OCI-LY7 (cell line): Measurements from ENCODE around the gene BACH2. TPM values are rescaled to one million over a fixed set of nuclear protein-coding genes. Genes with fewer than 3 reads are reported as not detected.
"Not testable (repeated sequence)": the region's sequence is repeated elsewhere in the genome, so short reads cannot be mapped to it uniquely, and the experiment has no call there.

Source experiments
- BruUV-seq: library from RNA; stranded (reverse); fragments of 400-500 nt; replicated peaks from 2 replicates; lab custom pipeline; 2021; lab: Mats Ljungman, UMichigan
- CTCF ChIA-PET: fragments of 300-600 bp; sonication (Branson Sonifier 250); formaldehyde crosslinking; loops from one replicate; lab custom pipeline; 2022; ENCODE audit warnings: antibody characterized with exemption; ENCODE audit not compliant: unreplicated experiment; lab: Charles Lee
- POLR2A ChIA-PET: fragments of 300-600 bp; sonication (Branson Sonifier 250); formaldehyde crosslinking; loops from one replicate; lab custom pipeline; 2022; ENCODE audit warnings: antibody characterized with exemption; lab: Charles Lee
- DNase-seq: peaks from one replicate; pipeline ENCODE4 v3.0.0-alpha.2; 2015; ENCODE audit warnings: low spot score
- H2AFZ ChIP-seq: fragments of 200-600 bp; sonication (generic), shearing (Covaris generic); 2 replicates; pipeline ENCODE4 v1.6.1; 2014; ENCODE audit warnings: mild to moderate bottlenecking, antibody characterized with exemption, low read length, moderate library complexity
- H3K27ac ChIP-seq: fragments of 200-600 bp; sonication (generic); 2 replicates; pipeline ENCODE4 v1.5.1; 2014; ENCODE audit warnings: mixed run types, low read depth, mild to moderate bottlenecking, moderate library complexity, low read length, inconsistent platforms; ENCODE audit not compliant: poor library complexity, severe bottlenecking
- H3K36me3 ChIP-seq: fragments of 200-600 bp; sonication (generic); 2 replicates; pipeline ENCODE4 v1.6.1; 2014; ENCODE audit warnings: mild to moderate bottlenecking, antibody characterized with exemption, low read length, moderate library complexity, mixed read lengths; ENCODE audit not compliant: insufficient read depth
- H3K4me1 ChIP-seq: fragments of 200-600 bp; sonication (generic); 2 replicates; pipeline ENCODE4 v1.5.1; 2014; ENCODE audit warnings: mild to moderate bottlenecking, low read length; ENCODE audit not compliant: insufficient read depth, poor library complexity, severe bottlenecking
- H3K4me2 ChIP-seq: fragments of 200-600 bp; sonication (generic); 2 replicates; pipeline ENCODE4 v1.6.1; 2014; ENCODE audit warnings: mild to moderate bottlenecking, low read length
- H3K4me3 ChIP-seq: fragments of 200-600 bp; sonication (generic); 2 replicates; pipeline ENCODE4 v1.5.1; 2014; ENCODE audit warnings: mild to moderate bottlenecking, low read depth, low read length; ENCODE audit not compliant: poor library complexity, severe bottlenecking
- H3K79me2 ChIP-seq: fragments of 200-600 bp; sonication (generic); 2 replicates; pipeline ENCODE4 v1.6.1; 2016; ENCODE audit warnings: low read depth, mild to moderate bottlenecking, low read length, moderate library complexity, mixed read lengths; ENCODE audit not compliant: insufficient read depth
- H3K9me2 ChIP-seq: fragments of 200-600 bp; sonication (generic); 2 replicates; pipeline ENCODE4 v1.6.1; 2016; ENCODE audit warnings: mild to moderate bottlenecking, low read length, mixed read lengths; ENCODE audit not compliant: insufficient read depth
- H3K9me3 ChIP-seq: fragments of 200-600 bp; sonication (generic); 2 replicates; pipeline ENCODE4 v1.6.1; 2014; ENCODE audit warnings: mild to moderate bottlenecking, mixed run types, low read length, mixed read lengths
- H4K20me1 ChIP-seq: fragments of 200-600 bp; sonication (generic); 2 replicates; pipeline ENCODE4 v1.6.1; 2014; ENCODE audit warnings: mild to moderate bottlenecking, antibody characterized with exemption, low read length, moderate library complexity, mixed read lengths; ENCODE audit not compliant: insufficient read depth
- EZH2phosphoT487 ChIP-seq: fragments of 200-600 bp; sonication (generic); IDR thresholded peaks from 2 replicates; pipeline ENCODE4 v1.6.1; 2018; ENCODE audit warnings: low read depth, borderline replicate concordance, mild to moderate bottlenecking, mixed run types, antibody characterized with exemption, low read length, moderate library complexity, mixed read lengths
- intact Hi-C: fragments of 100-400 bp; cut with micrococcal nuclease; formaldehyde crosslinking; loops from one replicate; pipeline ENCODE4 v1.10.0; 2022; ENCODE audit not compliant: unreplicated experiment
- total RNA-seq, 2 experiments: library from RNA; depleted of rRNA in 1 of 2; stranded (reverse); fragments of >200 nt in 1 of 2; shearing (Covaris generic) in 1 of 2; gene quantifications; 2 replicates each; pipeline ENCODE4 v1.2.3, GENCODE V29; 2014 to 2022
- TF ChIP-seq, protein P1 (sequence below): fragments of 200-600 bp; sonication (generic); conservative IDR thresholded peaks from 2 replicates; pipeline ENCODE4 v1.5.1; 2014; ENCODE audit warnings: mild to moderate bottlenecking, antibody characterized with exemption, low read length, moderate library complexity, mixed read lengths

BACH2 gene
- total RNA-seq, 2 experiments from 2014 or later: 92.0 to 163 TPM

DNA sequence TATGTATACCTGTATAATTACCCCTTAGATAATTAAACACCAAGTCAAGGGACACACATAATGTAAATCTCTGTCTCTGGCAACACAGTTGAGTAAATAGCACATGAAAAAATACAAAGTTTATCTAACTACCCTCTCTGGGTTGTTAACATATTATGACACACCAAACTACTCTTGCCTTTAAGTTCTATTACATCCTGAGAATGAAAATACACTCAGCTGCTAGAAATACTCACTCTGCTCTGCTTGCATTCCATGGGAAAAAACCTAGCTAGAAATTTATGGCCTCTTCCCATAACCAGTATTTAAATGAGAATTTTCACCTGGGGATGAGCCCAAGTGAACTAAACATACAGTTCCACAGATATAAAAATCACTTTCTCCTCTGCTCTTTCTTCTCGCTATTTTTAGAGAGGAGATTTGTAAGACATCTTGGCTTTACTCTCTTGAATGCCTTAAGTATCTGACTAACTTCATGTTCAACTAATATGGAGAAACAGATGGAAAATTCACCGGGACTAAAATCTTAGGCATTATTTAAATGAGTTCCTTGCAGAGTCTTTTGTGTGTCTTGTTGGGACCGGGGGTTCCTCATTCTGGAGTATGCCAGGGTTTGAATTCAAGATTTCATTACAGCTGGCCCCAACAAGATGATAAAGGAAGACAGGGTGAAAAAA is 261.5 kb downstream of the BACH2 start:
- DNase-seq: no peak
- CTCF ChIA-PET: no interaction called here
- Histone ChIP-seq H3K4me3 (no peak overlapping the region), H2AFZ (no peak overlapping the region), H3K36me3 (peaks cover 41% of the 10 kb centered on the region), H3K79me2 (peaks cover 2% of the 10 kb centered on the region; the same call in 1 of the 2 replicates), H3K4me1 (no peaks in the 10 kb centered on the region), H3K27ac (no peak overlapping the region), H3K9me3 (no peaks in the 10 kb centered on the region), H3K9me2 (no peaks in the 10 kb centered on the region), H3K4me2 (no peak overlapping the region), H4K20me1 (no peaks in the 10 kb centered on the region)
- intact Hi-C loops: no loop called here
- TF ChIP-seq, protein P1, sequence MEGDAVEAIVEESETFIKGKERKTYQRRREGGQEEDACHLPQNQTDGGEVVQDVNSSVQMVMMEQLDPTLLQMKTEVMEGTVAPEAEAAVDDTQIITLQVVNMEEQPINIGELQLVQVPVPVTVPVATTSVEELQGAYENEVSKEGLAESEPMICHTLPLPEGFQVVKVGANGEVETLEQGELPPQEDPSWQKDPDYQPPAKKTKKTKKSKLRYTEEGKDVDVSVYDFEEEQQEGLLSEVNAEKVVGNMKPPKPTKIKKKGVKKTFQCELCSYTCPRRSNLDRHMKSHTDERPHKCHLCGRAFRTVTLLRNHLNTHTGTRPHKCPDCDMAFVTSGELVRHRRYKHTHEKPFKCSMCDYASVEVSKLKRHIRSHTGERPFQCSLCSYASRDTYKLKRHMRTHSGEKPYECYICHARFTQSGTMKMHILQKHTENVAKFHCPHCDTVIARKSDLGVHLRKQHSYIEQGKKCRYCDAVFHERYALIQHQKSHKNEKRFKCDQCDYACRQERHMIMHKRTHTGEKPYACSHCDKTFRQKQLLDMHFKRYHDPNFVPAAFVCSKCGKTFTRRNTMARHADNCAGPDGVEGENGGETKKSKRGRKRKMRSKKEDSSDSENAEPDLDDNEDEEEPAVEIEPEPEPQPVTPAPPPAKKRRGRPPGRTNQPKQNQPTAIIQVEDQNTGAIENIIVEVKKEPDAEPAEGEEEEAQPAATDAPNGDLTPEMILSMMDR: no peak
- TF ChIP-seq EZH2phosphoT487: no peak
- POLR2A ChIA-PET: interaction anchor here (1.2 kb wide), 1 partner anchor 25 kb away, joined by 4 read pairs; no protein-coding TSS in a partner anchor
- BruUV-seq: no TSS peak

DNA sequence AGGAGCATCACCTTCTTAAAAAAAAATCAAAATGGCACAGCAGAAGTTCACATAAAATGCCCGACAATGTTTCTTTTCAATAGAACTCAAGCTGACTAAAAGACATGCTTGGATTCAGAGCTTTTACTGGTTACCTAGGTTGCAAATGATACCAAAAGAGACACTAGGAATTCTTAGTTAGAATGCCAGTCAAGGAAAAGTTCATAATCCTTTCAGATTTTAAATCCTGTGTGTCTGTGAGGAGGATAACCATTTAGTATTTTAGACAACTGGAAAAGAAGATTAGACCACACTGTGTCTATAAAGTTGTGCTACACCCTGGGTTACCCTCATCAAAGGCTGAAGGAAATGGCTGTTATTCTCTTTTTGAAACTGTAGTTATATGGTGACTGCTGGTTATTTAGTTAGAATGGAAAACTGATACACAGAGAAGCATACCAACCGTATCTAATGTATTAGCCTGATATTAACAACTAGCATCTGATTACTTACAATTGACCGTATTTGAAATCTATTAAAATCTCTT is 262.8 kb downstream of the BACH2 start:
- H3K9me3 ChIP-seq: no peaks in the 10 kb centered on the region
- H3K4me3 ChIP-seq: no peak overlapping the region
- DNase-seq: no peak
- ChIA-PET POLR2A (interaction anchor here (1.2 kb wide), 1 partner anchor 24 kb away, joined by 4 read pairs; no protein-coding TSS in a partner anchor), CTCF (no interaction called here)
- intact Hi-C loops: no loop called here
- no peaks in the 10 kb centered on the region for H3K4me1 ChIP-seq
- H3K79me2 ChIP-seq: peaks cover 7% of the 10 kb centered on the region; the same call in 1 of the 2 replicates
- no peak overlapping the region for H3K4me2 ChIP-seq
- H4K20me1 ChIP-seq: no peaks in the 10 kb centered on the region
- H3K27ac ChIP-seq: no peak overlapping the region
- H3K36me3 ChIP-seq: peaks cover 27% of the 10 kb centered on the region
- H3K9me2 ChIP-seq: no peaks in the 10 kb centered on the region
- no TSS peak for BruUV-seq
- no peak for TF ChIP-seq EZH2phosphoT487
- TF ChIP-seq, protein P1: no peak
- no peak overlapping the region for H2AFZ ChIP-seq

DNA sequence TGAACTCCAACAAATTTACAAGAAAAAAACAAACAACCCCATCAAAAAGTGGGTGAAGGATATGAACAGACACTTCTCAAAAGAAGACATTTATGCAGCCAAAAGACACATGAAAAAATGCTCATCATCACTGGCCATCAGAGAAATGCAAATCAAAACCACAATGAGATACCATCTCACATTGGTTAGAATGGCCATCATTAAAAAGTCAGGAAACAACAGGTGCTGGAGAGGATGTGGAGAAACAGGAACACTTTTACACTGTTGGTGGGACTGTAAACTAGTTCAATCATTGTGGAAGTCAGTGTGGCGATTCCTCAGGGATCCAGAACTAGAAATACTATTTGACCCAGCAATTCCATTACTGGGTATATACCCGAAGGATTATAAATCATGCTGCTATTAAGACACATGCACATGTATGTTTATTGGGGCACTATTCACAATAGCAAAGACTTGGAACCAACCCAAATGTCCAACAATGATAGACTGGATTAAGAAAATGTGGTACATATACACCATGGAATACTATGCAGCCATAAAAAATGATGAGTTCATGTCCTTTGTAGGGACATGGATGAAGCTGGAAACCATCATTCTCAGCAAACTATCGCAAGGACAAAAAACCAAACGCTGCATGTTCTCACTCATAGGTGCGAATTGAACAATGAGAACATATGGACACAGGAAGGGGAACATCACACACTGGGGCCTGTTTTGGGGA is 264.0 kb downstream of the BACH2 start:
- POLR2A ChIA-PET, DNase-seq, intact Hi-C loops, BruUV-seq, H3K27ac ChIP-seq, H3K4me3 ChIP-seq, H3K9me3 ChIP-seq, H3K79me2 ChIP-seq, CTCF ChIA-PET, H3K4me1 ChIP-seq, H4K20me1 ChIP-seq, H2AFZ ChIP-seq, H3K9me2 ChIP-seq, H3K4me2 ChIP-seq: not testable (repeated sequence)
- peaks cover 17% of the 10 kb centered on the region for H3K36me3 ChIP-seq
